22Rv1 (cell line): ENCODE measurements around the gene CAAP1.

Experiments
- CTCF ChIP-seq: fragments of 450-650 bp; IDR thresholded peaks from 2 replicates; pipeline ENCODE4 v1.5.1; 2017; ENCODE audit warnings: mild to moderate bottlenecking
- ZFX ChIP-seq: fragments of 450-650 bp; IDR thresholded peaks from 2 replicates; pipeline ENCODE4 v1.6.1; 2017; ENCODE audit warnings: antibody characterized with exemption, borderline replicate concordance

GRCh38 chr9:26833792-26834191 is 58.8 kb downstream of the CAAP1 start:
- TF ChIP-seq CTCF (no peak), ZFX (no peak)
